ENCODE results near the gene SELENOO. TPM values are rescaled to one million over a fixed set of nuclear protein-coding genes. Genes with fewer than 3 reads are reported as not detected.

The SELENOO gene
- total RNA-seq, 4 donors from 2014 or later, result 27.4 to 66.1 (median 36.1) TPM

DNA sequence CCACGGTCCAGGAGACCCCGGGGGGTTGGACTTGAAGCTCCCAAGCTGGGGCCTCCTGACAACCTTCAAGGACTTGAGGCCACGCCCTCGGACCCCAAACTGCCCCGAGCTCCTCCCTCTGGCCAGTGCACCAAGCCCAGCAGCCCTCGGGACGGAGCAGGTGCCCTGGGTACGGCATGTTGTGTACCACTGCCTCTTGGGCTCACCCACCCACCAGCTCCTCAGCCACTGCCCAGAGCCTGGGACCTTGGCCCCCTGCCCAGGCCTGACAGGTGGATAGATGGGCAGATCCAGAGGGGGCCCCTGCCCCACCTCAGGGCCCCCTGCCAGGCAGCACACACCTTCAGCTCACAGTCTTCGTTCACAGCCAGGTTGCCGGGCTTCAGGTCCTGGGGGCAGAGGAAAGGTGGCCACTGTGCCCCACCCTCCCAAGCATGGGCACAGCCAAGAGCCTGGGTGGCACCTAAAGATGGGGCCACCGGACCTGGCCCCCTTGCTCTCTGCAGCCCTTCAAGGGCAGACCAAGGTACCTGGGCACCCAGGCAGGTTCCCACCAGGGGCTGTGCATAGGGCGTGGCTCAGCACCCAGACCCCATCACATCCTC is 55.5 kb downstream of the SELENOO start:
- TF ChIP-seq POLR2AphosphoS5 (IDR thresholded peaks at IDR 0.05), result no peak
- Histone ChIP-seq H3K9me3 (no peaks in the 10 kb centered on the region), H3K27ac (no peak overlapping the region), H3K4me3 (no peak overlapping the region), H3K27me3 (peaks cover 45% of the 10 kb centered on the region), H3K36me3 (no peaks in the 10 kb centered on the region), H3K4me1 (peaks cover 18% of the 10 kb centered on the region)
- no peak for DNase-seq (ENCODE audit: low spot score in 2 of 2)
- 88% methylated on average over 6 of the region's 12 CpGs for WGBS

DNA sequence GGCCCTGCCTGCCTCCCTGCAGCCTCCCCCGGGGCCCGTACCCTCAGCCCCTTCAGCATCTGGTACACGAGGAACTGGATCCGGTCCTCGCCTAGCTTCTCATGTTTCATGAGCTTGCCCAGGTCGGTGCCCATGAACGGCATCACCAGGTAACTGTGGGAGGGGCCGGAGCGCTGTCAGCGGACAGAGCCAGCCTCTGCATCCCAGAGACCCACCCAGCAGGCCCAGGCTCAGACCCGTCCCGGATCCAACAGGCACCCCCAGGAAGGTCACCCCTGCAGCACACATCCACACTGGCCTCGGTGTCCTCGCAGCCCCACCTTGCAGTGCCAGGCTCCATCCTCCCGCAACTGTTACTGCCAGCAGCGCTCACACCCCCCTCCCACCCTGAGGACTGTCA is 56.2 kb downstream of the SELENOO start:
- DNase-seq (ENCODE audit: low spot score in 2 of 2), result no peak
- H3K27ac ChIP-seq, result no peak overlapping the region
- no peak for TF ChIP-seq POLR2AphosphoS5 (IDR thresholded peaks at IDR 0.05)
- no peak for TF ChIP-seq POLR2A (IDR thresholded peaks at IDR 0.05)
- no peak for TF ChIP-seq EP300 (IDR thresholded peaks at IDR 0.05)
- TF ChIP-seq, protein P1, sequence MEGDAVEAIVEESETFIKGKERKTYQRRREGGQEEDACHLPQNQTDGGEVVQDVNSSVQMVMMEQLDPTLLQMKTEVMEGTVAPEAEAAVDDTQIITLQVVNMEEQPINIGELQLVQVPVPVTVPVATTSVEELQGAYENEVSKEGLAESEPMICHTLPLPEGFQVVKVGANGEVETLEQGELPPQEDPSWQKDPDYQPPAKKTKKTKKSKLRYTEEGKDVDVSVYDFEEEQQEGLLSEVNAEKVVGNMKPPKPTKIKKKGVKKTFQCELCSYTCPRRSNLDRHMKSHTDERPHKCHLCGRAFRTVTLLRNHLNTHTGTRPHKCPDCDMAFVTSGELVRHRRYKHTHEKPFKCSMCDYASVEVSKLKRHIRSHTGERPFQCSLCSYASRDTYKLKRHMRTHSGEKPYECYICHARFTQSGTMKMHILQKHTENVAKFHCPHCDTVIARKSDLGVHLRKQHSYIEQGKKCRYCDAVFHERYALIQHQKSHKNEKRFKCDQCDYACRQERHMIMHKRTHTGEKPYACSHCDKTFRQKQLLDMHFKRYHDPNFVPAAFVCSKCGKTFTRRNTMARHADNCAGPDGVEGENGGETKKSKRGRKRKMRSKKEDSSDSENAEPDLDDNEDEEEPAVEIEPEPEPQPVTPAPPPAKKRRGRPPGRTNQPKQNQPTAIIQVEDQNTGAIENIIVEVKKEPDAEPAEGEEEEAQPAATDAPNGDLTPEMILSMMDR (IDR thresholded peaks at IDR 0.05), result no peak
- peaks cover 52% of the 10 kb centered on the region for H3K27me3 ChIP-seq
- WGBS, result 39% methylated on average over 9 of the region's 16 CpGs
- H3K36me3 ChIP-seq, result no peaks in the 10 kb centered on the region
- H3K9me3 ChIP-seq, result no peaks in the 10 kb centered on the region
- H3K4me1 ChIP-seq, result peaks cover 18% of the 10 kb centered on the region
- H3K4me3 ChIP-seq, result no peak overlapping the region

DNA sequence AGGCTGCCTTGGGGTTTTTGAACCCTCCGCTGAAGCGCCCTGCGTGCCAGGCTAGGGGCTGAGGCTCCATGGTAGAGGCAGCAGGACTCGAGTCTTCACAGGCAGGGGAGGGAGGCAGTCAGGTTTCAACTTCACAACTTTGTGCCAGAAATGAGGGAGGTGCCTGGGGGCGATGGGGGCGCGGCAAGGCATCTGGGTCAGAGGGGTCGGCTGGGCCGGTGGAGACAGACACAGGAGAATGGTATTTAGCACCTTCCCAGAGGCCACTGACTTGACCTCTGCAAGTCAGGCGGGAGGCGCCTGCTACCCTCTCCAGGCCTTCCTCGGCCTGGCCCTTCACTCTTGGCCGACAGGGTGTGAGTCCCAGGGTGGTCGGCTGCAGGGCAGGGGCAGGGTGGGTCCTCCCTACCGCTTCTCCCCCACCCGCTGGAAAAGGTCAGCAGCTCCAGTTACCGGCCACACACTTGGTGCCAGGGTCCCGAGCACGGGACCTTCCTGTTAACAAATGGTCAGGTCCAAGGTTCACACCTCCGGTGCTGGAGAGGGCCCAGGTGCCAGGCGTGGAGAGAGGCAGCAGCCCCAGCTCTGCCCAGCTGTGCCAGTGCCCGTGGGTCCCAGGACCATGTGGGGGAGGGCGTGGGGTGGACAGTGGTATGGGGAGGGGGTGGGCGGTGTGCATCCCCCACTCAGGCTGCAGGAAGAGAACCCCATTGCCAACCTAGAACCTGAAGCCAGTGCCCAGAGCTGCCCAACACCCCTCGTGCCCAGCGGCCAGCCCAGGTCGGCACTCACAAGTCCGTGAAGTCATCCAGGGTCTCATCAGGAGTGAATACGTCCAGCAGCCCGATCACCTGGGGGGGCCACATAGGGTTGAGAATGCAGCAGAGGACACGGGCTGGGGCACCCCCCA is 56.9 kb downstream of the SELENOO start:
- Histone ChIP-seq H3K4me1 (peaks cover 25% of the 10 kb centered on the region), H3K4me3 (no peak overlapping the region), H3K36me3 (no peaks in the 10 kb centered on the region), H3K9me3 (no peaks in the 10 kb centered on the region), H3K27ac (no peak overlapping the region), H3K27me3 (peaks cover 59% of the 10 kb centered on the region)
- WGBS, result 72% methylated on average over 9 of the region's 31 CpGs
- no peak for DNase-seq (ENCODE audit: low spot score in 2 of 2)
- TF ChIP-seq POLR2AphosphoS5 (IDR thresholded peaks at IDR 0.05) (no peak), POLR2A (IDR thresholded peaks at IDR 0.05) (no peak), EP300 (IDR thresholded peaks at IDR 0.05) (no peak)
- TF ChIP-seq, protein P1 (IDR thresholded peaks at IDR 0.05), result no peak

DNA sequence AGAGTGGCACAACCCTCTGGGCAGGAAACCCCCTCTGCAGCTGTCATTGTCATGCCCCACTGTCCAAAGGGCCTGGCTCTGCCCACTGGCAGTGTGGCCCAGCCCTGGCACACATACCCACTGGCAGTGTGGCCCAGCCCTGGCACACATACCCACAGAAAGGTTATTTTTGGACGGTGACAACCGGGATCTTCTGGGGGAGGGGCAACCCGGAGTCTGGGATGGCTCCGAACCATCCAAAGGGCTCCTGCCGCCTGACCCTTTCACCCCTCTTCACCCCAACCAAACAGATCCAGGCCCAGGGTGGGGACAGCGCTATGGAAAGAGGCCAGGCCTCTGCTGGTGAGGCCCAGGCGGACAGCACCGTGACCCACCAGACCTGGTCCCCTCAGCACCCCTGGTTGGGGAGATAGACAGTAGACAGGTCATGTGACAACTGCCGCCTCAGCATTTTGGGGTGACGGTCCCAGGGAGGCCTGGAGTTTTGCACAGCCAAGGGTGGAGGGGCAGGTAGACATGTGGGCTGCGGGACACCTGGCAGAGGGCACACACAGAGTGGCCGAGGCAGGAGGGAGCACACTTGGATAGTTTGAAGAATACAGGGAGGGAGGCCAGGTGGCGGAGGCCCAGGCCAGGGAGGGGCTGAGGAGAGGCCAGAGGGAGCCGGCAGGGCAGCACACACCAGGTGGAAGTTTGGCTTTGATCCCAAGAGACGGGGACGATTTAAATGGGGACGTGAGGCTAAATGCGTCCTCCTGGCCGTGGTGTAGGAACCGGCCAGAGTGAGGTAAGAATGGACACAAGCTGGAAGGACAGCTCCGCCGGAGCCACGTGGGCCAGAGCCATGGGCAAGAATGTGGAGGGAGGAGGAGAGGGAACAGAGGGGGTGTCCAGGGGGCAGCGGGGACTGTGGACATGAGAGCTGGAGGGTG is 57.8 kb downstream of the SELENOO start:
- WGBS, result 71% methylated on average over 15 of the region's 24 CpGs

DNA sequence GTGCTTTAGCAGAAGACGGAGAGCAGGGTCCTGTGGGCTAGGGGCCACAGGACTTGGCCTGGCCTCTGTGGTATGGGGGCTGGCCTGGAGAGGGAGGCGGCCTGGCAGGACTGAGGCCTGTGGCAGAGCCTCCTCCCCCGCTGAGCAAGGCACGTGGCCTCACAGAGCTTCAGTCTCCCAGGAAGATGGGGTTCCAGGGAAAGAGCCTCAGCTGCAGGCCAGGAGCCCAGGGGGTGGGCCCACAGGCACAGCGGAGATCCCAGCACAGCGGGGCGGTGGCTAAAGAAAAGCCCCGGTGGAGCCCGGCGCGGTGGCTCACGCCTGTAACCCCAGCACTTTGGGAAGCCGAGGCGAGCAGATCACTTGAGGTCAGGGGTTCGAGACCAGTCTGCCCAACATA is 58.5 kb downstream of the SELENOO start:
- WGBS, result 89% methylated on average over 15 of the region's 15 CpGs
- Histone ChIP-seq H3K27ac (no peak overlapping the region), H3K4me3 (no peak overlapping the region), H3K4me1 (peaks cover 27% of the 10 kb centered on the region), H3K27me3 (peaks cover 63% of the 10 kb centered on the region), H3K9me3 (no peaks in the 10 kb centered on the region), H3K36me3 (no peaks in the 10 kb centered on the region)
- TF ChIP-seq EP300 (IDR thresholded peaks at IDR 0.05) (no peak), POLR2AphosphoS5 (IDR thresholded peaks at IDR 0.05) (no peak), POLR2A (IDR thresholded peaks at IDR 0.05) (no peak)
- TF ChIP-seq, protein P1 (IDR thresholded peaks at IDR 0.05), result no peak
- DNase-seq (ENCODE audit: low spot score in 2 of 2), result no peak

More for the DNA sequence above, 57.8 kb downstream of the SELENOO start:
- H3K4me3 ChIP-seq, result no peak overlapping the region
- DNase-seq (ENCODE audit: low spot score in 2 of 2), result no peak
- H3K27me3 ChIP-seq, result peaks cover 63% of the 10 kb centered on the region
- no peaks in the 10 kb centered on the region for H3K9me3 ChIP-seq
- no peaks in the 10 kb centered on the region for H3K36me3 ChIP-seq
- no peak overlapping the region for H3K27ac ChIP-seq
- TF ChIP-seq POLR2AphosphoS5 (IDR thresholded peaks at IDR 0.05) (no peak), EP300 (IDR thresholded peaks at IDR 0.05) (no peak), POLR2A (IDR thresholded peaks at IDR 0.05) (no peak)
- TF ChIP-seq, protein P1 (IDR thresholded peaks at IDR 0.05), result no peak
- peaks cover 27% of the 10 kb centered on the region for H3K4me1 ChIP-seq
